SW 1271 (cell line): ENCODE measurements around the gene NDUFAF7.
"Not testable (repeated sequence)": the region's sequence is repeated elsewhere in the genome, so short reads cannot be mapped to it uniquely, and the experiment has no call there.

Experiments used
- DNase-seq, 2 experiments: peaks; one replicate each; lab custom pipeline; 2025; lab: John Stamatoyannopoulos, UW

The NDUFAF7 gene

DNA sequence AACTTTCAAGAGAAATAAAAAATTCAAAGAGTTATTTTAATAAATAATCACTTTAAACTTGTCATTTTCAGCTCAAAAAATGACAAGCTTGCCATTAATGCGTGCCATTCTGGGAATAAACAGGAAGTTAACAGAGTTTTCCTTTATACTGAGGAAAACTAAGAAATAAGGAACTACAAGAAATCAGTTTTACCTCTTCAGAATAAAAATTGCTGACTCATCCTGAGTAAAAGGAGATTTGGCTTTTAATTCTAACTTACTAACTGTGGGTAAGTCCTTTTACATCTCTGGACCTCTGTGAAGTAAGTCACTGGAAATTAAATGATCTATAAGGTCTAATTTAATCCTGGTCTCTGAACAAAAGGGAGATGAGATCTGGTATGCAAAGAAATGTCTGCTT is 16.2 kb upstream of the NDUFAF7 start:
- DNase-seq = no peak

DNA sequence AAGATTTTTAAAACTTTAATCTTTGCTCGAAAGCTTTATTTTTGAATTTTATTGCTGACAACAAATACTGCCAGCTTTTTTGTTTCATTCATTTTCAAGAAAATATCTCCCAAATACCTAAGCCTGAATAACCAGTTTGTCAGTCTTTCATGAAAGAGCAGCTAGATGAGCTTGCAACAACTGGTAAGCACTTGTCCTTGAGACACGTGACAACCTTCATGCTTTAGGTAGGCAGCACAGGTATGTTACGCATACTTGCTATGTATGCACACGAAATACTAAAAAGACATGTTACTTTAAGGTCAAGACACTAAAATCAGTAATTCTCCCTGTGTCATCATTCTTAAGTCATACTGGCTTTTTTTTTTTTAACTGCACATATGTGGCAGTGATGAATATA is 12.4 kb upstream of the NDUFAF7 start:
- no peak for DNase-seq

DNA sequence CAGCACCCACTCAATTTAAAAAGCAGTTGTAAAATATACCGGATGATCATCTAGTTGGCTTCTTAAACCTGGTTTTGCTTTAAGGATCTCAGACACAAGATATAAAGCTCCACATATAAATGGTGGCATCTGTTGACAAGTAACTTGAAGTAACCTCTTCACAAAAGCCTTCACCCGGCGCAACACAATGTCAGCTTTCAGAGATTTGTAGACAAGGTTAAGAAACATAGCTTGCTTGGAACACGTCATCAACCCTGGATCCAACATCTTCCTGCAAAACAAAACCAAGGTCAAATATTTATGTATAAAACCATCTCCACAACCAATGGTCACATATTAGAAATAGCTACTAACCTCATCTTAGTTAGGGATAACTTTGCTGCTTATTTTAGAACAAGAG is 8.3 kb upstream of the NDUFAF7 start:
- no peak for DNase-seq

DNA sequence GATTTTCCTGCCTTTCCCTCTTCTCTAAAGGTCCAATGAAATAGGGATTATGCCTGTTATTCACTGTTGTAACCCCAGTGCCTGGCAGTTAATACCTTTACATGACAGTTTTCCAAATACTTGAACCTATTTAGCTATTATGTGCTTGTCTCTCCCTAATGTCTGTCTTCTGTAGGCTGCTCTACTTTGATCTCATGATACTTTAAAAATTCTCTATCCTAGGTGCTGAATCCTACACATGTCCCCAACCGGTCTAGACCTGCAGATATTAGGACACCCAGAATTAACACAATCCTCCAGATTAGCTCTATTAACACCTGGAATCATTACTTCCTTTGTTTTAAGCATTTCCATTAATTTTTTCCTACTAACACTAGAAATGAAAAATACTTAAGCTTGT is 7.4 kb upstream of the NDUFAF7 start:
- DNase-seq = no peak

DNA sequence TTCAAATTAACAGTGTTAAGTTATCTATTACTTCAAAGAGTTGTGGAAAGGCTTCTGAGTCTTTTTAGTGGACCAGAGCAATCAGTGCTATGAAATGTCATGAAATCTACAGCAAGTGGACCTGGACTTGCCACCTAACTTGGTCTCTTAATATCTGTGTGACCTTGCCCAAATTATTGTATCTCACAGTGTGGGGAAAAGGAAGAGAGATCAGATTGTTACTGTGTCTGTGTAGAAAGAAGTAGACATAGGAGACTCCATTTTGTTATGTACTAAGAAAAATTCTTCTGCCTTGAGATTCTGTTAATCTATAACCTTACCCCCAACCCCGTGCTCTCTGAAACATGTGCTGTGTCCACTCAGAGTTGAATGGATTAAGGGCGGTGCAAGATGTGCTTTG is 6.3 kb upstream of the NDUFAF7 start:
- DNase-seq = not testable (repeated sequence)

DNA sequence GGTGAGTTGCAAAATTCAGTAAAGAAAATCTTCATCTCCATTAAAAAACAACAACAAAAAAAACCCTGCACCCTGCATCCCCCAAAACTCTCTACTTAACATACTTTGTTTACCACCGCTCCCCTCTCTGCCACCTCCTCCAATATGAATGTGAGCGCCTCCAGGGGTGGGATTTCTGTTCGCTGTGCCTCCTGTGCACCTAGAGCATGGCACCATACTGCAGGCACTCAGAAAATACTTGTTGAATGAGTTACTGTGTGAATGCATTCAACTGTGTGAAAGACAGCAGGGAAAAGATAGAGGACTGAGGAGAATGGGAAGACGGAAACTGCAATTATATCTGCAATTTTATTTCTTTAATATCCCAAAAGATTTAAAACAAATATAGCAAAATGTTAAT is 4.6 kb upstream of the NDUFAF7 start:
- DNase-seq = no peak

DNA sequence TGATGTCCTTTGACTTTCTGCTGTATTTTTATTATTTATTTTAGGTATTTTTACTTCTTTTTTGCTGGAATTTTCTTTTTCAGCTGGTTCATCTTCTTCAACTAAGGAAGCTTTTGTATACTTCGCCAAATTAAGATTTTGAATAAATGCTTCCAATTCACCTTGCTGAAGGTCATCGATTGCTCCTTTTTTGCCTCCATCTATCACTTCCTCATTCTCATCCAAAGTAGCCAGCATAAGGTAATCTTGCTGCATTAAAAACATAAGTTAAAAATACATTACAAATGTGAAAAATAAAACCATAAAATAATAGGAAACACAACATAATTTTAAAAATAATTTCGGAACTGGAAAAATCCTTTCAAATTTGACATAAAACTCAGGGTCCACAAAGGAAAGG is 2.7 kb upstream of the NDUFAF7 start:
- DNase-seq = no peak

DNA sequence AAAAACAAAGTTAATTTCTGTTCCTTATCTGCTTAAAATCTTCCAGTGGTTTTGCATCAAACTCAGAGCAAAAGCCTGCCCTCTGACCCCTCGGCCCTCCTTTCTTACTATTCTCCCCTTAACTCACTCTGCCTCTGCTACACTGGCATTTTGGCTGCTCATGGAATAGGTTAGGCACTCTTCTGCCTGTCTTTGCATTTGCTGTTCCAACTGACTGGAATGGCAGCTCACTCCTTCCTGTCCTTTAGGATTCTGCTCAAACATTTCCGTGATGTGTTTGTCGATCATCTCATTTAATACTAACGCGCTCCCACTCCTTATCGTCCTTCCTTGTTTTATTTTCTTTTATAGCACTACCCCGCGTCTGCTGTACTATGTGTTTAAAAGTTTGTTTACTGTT is 877 bp upstream of the NDUFAF7 start:
- DNase-seq = peak in 1 of 2 experiments; percentile 31

DNA sequence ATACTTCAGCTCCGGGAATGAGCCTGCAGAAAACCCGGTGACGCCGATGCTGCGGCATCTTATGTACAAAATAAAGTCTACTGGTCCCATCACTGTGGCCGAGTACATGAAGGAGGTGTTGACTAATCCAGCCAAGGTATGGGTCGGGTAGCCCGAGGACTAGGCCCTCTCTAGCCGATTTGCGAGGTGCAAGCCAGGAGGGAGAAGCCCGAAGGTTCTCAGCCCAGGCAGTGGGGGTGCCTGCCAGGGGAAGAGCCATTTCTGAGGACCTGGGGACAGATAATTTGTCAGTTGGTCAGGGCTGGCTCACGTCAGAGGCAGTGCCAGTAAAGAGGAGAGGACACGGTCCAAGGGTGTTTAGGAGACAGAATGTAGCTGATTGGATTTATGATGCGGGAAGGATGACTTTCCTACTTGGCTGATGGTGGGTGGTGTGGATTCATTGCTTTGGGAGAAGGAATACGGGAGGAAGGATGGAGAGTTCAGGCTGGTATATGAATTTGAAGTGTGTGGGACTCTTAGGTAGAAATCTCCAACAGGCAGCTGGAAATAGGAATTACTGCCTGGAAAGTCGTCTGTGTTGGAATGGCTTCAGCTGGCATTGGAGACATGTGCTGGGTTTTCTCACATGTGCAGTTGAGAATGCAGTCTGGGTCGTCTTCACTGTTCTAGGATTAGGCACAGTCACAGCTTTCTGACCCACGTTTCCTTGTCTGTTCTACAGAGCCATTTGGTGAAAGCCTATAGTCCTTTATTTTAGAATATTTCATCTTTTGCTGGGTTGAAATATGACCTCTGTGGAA is 874 bp downstream of the NDUFAF7 start:
- no peak for DNase-seq

DNA sequence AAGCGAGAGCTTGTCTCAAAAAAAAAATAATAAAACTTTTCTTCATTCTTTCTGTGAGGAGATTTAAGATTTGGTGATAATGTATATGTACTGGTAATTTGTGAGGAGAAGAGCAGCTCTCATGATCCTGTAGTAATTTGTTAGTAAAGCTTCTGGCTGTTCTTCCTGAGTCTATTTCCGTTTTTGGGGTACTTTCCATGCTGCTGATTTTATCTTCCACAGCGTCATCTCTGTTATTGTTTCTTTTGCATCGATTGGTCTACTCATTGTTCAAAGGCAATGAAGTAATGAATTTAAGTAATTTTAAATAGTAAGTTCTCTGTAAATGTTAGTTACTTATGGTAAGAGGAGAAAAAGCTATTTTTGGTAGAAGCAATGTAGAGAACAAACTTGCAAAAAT is 12.0 kb downstream of the NDUFAF7 start:
- DNase-seq = no peak

DNA sequence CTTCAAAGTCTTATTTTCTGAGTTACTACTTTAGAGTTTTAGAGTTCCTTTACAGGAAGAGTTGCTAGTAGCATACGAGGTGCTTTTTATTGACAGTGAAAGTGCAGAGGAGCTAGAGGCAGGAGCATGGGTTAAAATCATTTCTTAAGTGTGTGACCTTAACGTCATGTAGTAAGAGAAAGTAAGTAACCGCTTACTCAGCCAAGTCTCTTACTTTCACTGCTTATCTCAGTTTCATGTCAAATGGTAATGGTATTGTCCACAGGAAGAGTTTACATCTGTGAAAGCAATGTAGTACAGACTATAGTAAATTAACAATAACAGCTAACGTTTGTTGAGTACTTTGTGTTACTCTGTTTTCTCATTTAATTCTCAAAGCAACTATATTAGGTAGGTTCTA is 12.6 kb downstream of the NDUFAF7 start:
- no peak for DNase-seq

DNA sequence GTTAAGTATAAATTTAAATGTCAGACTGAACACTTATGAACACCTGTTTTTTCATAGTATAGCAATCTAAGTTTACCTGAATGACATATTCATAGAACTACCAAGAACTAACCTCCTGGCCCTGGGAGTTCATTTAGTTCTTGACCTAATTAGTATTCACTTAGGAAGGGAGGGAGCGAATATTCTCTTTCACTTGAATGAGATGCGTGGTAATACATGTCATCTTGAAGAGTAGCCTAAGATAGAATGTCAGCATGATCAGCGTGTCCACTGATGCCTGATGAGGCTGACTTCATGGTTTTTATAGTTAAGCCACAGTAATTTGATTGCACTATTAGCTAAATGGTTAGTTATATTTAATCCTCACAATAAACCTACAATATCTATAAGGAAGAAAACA is 13.3 kb downstream of the NDUFAF7 start:
- DNase-seq = no peak

DNA sequence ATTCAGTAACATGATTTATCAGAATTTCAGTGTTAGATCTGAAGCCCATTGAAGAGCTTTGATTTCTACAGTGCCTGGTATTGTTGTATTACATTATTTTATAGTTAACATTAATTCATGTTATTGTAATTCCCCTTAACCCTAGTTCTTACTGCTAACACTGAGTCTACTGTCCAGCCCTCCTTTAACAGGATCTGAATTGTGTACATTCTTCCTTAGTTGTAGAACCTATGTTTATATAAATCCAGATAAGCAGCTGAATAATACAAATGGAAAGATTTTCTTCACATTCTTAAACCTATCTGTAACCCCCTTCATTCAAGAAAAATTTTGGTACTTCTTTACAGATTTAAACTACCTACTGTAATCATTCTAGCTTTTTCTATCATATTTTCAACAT is 14.7 kb downstream of the NDUFAF7 start:
- DNase-seq = no peak

DNA sequence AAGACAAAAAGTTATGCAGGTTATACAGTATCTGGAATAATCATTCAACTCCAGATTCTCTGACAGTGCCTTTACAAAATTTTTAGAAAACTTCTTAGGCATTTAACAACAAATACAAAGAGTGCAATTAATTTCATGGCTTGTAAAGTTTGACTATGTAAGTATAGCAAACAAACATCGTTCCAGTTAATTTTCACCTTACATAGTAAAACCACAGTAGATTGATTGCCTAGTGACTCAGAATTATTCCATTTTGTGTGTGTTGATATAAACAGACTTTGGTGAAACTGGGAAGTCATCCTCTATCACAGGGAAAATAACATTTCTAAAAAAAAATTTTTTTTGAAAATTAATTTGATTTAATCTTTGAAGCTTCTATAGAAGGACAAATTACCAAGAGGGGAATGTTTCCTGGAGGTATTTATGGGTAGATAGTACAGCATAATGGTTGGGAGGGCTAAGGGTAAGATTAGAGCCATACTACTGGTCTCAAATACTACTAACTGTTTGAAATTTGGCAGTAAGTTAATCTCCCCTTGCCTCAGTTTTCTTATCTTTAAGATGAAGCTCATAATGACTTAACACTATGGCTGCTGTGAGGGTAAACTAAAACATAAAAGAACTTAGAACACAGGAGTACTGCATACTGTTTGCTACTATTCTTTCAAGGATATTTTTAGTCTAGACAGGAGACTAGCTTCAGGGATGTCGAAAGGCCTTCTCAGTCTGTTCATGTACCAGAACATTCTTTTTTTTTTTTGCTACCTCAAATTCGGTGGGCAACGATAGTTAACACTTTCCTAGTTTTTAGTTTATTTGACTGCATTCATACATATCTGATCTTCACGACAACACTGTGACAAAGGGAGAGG is 19.6 kb downstream of the NDUFAF7 start:
- no peak for DNase-seq

DNA sequence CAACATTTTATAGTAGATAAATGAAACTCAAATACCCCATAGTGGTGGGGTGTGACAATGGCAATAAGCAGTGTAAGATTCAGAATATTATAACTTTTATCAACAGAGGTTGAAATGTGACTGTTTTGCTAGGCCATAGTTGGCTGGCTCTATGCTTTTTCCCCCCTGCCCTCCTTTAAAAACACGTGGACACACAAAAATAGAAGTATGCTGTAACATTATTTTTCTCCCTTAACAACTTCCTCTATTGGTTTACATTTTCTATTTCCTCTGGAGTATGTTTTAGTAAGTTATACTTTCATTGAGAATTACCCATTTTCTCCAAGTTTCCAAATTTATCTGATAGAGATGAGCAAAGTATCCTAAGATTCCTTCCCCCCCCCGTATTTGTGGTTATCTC is 31.1 kb downstream of the NDUFAF7 start:
- no peak for DNase-seq

DNA sequence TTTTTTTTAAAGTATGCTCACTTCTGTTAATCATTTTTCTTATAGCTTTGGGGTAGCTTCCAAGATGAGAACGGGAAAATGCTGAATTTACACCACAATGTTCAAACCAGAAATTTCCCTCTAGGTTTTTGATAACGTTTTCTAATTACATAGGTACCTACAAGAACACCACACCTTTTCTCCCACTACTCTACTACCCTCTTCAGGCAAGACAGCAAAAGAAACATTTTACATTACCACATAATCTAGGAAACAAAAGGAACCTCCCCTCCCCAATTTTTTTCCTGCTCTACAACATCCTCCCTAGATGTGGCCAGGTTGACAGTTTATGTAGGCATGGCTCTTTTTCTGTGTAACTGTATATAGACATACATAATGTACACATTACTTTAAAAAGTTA is 32.4 kb downstream of the NDUFAF7 start:
- no peak for DNase-seq

DNA sequence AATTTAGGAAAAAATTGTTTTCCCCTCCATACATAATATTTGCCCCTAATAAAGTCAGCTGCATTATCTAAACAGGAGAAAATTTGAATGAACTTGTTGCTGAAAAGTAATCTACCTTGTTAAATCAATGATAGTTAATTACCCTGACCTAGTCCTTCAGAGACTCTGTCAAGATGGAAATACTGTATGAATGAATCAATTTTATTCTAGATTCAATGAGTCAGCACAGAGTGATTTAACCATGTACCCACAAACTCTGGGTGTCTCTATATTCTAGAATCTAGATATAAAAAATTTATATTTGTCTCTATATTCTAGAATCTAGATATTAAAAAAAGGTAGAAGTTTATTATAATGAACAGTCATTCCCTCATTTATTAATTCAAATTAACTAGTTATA is 36.2 kb downstream of the NDUFAF7 start:
- no peak for DNase-seq

DNA sequence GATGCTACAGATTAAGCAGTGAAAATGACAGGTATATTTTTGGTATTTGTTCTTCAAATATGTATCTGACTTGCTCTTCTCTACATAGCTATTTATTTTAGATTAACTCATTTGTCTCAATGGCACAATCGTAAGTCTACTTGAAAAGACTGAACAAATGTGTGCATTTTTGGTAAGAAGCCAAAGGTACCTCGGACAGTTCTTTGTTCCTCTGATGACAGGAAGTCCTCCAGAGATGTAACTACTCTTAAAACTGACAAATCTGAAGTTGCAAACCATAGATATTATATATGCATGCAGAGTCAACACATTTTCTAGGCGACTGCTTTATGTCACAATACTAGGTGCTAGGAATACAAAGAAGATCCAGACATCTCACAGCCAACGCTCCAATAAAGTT is 36.7 kb downstream of the NDUFAF7 start:
- no peak for DNase-seq

DNA sequence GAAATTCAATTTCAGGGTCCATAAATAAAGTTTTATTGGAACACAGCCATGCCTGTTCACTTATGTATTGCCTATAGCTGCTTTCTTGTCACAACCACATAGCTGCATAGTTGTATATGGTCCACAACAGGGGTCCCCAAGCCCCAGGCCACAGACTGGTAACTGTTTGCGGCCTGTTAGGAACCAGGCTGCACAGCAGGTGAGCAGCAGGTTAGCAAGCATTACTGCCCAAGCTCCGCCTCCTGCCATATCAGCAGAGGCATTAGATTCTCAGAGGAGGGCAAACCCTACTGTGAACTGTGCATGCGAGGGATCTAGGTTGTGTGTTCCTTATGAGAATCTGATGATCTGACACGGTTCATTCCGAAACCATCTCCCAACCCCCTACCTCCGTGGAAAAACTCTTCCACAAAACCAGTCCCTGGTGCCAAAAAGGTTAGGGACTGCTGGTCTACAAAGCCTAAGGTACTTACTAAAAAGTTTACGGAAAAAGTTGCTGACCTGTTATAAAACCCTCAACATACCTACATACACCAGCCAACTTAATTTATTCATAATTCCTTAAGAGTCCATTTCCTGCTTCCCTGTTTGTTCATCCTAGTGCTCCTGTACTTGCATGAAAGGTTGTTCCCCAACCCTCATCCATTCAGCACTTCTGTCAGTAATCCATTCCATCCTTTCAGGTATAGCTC is 40.1 kb downstream of the NDUFAF7 start:
- no peak for DNase-seq

DNA sequence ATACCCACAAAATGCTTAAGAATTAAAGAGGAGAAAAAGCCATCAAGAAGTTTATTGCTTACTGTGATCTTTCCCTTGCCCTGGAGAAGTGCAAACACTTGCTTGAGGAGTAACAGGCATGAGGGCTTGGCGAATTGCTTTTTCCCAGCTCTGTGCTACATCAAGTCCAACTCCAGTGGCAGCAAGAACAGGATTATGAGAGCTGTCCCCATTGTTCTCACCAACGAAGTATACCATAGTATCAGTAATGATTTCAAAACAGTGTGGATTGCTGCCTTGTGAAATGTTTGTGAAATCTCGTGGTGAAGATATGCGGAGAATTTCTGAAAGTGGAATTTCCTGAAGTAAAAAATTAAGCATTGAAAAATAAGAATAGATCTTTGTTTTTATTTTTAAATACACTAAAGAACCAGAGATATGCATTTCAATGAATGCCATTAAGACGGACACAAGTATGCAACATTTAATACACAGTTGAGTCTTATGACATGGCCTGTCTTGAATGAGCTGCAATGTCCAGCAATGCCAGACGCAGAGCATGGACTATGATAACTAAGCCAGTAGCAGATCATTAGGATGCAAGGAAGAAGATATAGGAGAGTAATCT is 43.0 kb downstream of the NDUFAF7 start:
- no peak for DNase-seq

DNA sequence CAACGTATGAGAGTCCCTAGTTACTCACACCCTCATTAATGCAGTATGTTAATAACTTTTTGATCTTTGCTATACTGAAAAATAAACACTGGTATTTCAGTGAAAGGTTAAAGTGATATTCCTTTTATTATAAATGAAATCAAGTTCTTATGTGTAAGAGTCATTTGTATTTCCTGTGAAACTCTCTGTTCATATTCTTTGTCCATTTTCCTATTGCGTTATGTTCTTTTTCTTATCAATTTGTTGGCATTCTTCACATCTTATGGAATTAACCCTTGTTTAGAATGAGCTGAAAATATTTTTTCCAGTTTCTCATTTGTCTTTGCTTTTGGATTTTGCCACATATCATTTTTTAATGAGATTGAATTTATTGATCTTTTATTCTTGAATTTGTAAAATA is 44.8 kb downstream of the NDUFAF7 start:
- no peak for DNase-seq

DNA sequence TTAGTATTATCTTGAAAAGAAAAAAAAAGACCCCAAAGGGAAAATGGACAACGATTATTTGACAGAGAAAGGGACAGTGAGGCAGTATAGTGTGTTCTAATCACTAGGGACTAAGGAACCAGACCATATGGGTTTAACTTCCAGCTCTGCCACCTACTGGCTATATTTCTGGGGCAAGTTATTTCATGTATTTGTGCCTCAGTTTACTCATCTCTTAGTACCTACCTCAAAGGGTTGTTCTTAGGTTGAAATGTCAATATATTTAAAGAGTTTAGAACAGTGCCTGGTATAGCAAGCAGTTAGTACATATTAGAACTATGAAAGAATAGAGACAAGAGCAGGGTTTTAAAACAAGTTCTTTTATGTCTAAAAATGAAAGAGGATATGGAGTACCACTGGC is 50.5 kb downstream of the NDUFAF7 start:
- DNase-seq = no peak
